SK-N-SH treated with all-trans-retinoic acid at 6 μM for 48 hours (cell line): ENCODE measurements around the gene SLC16A12.

ENCODE experiments used
- ARNTL ChIP-seq: fragments of 450-650 bp; formaldehyde crosslinking; IDR thresholded peaks from 2 replicates; pipeline ENCODE4 v1.5.0; 2020; ENCODE audit warnings: low read depth, mild to moderate bottlenecking, moderate library complexity, borderline replicate concordance
- ISL1 ChIP-seq: fragments of 250-450 bp; sonication (Bioruptor Pico); IDR thresholded peaks from 2 replicates; pipeline ENCODE4 v2.1.2; 2022; ENCODE audit warnings: mild to moderate bottlenecking, moderate library complexity
- RARB ChIP-seq: fragments of 250-450 bp; sonication (Bioruptor Pico); IDR thresholded peaks from 2 replicates; pipeline ENCODE4 v1.8.0; 2021; ENCODE audit warnings: mild to moderate bottlenecking, moderate library complexity
- SNAI2 ChIP-seq: fragments of 250-450 bp; sonication (Bioruptor Pico); IDR thresholded peaks from 2 replicates; pipeline ENCODE4 v1.5.0; 2020; ENCODE audit warnings: mild to moderate bottlenecking, moderate library complexity
- TCF4 ChIP-seq: fragments of 250-450 bp; sonication (Bioruptor Pico); IDR thresholded peaks from 2 replicates; pipeline ENCODE4 v1.8.0; 2021; ENCODE audit warnings: mild to moderate bottlenecking, moderate library complexity, borderline replicate concordance
- ZFP3 ChIP-seq: fragments of 250-450 bp; sonication (Bioruptor Pico); IDR thresholded peaks from 2 replicates; pipeline ENCODE4 v1.5.0; 2020; ENCODE audit warnings: mild to moderate bottlenecking, moderate library complexity
- ZFP30 ChIP-seq: fragments of 450-650 bp; formaldehyde crosslinking; IDR thresholded peaks from 2 replicates; pipeline ENCODE4 v1.5.0; 2022; ENCODE audit warnings: mild to moderate bottlenecking, moderate library complexity
- ZNF565 ChIP-seq: fragments of 450-650 bp; formaldehyde crosslinking; conservative IDR thresholded peaks from 2 replicates; pipeline ENCODE4 v1.5.0; 2020; ENCODE audit warnings: low read depth, mild to moderate bottlenecking, moderate library complexity
- ZNF70 ChIP-seq: fragments of 450-650 bp; formaldehyde crosslinking; IDR thresholded peaks from 2 replicates; pipeline ENCODE4 v1.5.0; 2020; ENCODE audit warnings: mild to moderate bottlenecking, moderate library complexity
- ZNF8 ChIP-seq: fragments of 450-650 bp; formaldehyde crosslinking; IDR thresholded peaks from 2 replicates; pipeline ENCODE4 v1.5.0; 2020; ENCODE audit warnings: mild to moderate bottlenecking, moderate library complexity
- TF ChIP-seq, protein P1 (sequence below): fragments of 250-450 bp; sonication (Bioruptor Pico); IDR thresholded peaks from 2 replicates; pipeline ENCODE4 v1.8.0; 2020; ENCODE audit warnings: mild to moderate bottlenecking, moderate library complexity, borderline replicate concordance
- TF ChIP-seq, protein P2 (sequence below): fragments of 250-450 bp; sonication (Bioruptor Pico); IDR thresholded peaks from 2 replicates; pipeline ENCODE4 v1.5.0; 2020; ENCODE audit warnings: mild to moderate bottlenecking, moderate library complexity
- TF ChIP-seq, protein P3 (sequence below): fragments of 250-450 bp; sonication (Bioruptor Pico); IDR thresholded peaks from 2 replicates; pipeline ENCODE4 v1.5.1; 2021; ENCODE audit warnings: mild to moderate bottlenecking, moderate library complexity

DNA sequence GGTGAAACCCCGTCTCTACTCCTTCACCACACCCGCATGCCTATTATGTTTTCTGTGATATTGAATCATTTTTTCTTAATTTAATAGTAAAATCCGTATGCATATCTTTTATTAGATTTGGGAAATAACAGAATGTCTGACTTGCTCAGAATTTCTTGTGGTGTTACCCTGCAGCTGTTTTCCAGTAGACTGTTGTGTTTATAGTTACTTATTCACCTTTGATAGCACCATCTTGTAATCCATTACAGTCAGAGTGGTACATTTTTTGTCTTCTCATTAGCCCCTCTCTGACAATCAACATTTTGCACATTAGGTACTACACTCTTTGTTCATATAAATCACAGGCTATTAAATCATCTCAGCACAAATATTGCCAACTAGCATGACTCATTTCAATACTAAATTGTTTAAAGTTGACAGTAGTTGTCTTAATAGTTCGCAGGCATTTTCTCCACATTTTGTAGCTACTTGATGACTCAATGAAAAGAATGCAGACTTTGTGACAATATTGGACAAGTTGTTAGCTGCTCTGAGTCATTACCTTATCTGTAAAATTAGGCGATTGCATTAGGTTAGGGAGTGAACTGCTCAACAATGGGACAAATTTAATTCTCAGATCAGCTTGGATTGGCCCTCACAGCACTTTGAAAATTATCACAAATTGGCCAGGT is 17.8 kb upstream of the SLC16A12 start:
- TF ChIP-seq, protein P1, sequence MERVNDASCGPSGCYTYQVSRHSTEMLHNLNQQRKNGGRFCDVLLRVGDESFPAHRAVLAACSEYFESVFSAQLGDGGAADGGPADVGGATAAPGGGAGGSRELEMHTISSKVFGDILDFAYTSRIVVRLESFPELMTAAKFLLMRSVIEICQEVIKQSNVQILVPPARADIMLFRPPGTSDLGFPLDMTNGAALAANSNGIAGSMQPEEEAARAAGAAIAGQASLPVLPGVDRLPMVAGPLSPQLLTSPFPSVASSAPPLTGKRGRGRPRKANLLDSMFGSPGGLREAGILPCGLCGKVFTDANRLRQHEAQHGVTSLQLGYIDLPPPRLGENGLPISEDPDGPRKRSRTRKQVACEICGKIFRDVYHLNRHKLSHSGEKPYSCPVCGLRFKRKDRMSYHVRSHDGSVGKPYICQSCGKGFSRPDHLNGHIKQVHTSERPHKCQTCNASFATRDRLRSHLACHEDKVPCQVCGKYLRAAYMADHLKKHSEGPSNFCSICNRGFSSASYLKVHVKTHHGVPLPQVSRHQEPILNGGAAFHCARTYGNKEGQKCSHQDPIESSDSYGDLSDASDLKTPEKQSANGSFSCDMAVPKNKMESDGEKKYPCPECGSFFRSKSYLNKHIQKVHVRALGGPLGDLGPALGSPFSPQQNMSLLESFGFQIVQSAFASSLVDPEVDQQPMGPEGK: peak; percentile 40; the same call in 1 of the 2 replicates
- TF ChIP-seq ISL1 (CRISPR knock-in tag) (peak; percentile 87), TCF4 (no peak), ZFP3 (CRISPR knock-in tag) (no peak), RARB (no peak), ZNF70 (CRISPR knock-in tag) (no peak), ZNF565 (CRISPR knock-in tag) (no peak), SNAI2 (no peak), ZNF8 (CRISPR knock-in tag) (no peak), ZFP30 (CRISPR knock-in tag) (no peak), ARNTL (CRISPR knock-in tag) (no peak)
- TF ChIP-seq, protein P2, sequence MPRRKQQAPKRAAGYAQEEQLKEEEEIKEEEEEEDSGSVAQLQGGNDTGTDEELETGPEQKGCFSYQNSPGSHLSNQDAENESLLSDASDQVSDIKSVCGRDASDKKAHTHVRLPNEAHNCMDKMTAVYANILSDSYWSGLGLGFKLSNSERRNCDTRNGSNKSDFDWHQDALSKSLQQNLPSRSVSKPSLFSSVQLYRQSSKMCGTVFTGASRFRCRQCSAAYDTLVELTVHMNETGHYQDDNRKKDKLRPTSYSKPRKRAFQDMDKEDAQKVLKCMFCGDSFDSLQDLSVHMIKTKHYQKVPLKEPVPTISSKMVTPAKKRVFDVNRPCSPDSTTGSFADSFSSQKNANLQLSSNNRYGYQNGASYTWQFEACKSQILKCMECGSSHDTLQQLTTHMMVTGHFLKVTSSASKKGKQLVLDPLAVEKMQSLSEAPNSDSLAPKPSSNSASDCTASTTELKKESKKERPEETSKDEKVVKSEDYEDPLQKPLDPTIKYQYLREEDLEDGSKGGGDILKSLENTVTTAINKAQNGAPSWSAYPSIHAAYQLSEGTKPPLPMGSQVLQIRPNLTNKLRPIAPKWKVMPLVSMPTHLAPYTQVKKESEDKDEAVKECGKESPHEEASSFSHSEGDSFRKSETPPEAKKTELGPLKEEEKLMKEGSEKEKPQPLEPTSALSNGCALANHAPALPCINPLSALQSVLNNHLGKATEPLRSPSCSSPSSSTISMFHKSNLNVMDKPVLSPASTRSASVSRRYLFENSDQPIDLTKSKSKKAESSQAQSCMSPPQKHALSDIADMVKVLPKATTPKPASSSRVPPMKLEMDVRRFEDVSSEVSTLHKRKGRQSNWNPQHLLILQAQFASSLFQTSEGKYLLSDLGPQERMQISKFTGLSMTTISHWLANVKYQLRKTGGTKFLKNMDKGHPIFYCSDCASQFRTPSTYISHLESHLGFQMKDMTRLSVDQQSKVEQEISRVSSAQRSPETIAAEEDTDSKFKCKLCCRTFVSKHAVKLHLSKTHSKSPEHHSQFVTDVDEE (CRISPR knock-in tag): no peak
- TF ChIP-seq, protein P3, sequence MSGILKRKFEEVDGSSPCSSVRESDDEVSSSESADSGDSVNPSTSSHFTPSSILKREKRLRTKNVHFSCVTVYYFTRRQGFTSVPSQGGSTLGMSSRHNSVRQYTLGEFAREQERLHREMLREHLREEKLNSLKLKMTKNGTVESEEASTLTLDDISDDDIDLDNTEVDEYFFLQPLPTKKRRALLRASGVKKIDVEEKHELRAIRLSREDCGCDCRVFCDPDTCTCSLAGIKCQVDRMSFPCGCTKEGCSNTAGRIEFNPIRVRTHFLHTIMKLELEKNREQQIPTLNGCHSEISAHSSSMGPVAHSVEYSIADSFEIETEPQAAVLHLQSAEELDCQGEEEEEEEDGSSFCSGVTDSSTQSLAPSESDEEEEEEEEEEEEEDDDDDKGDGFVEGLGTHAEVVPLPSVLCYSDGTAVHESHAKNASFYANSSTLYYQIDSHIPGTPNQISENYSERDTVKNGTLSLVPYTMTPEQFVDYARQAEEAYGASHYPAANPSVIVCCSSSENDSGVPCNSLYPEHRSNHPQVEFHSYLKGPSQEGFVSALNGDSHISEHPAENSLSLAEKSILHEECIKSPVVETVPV (CRISPR knock-in tag): no peak
